T follicular helper cell (primary cell): ENCODE measurements around the gene EYA3.
A peak's percentile ranks its signal among the peaks of the same experiment; 100 is the strongest.

Experiments used
- DNase-seq: peaks from one replicate; pipeline ENCODE4 v3.0.0-alpha.2; 2020; ENCODE audit warnings: low read depth
- total RNA-seq, 2 experiments: gene quantifications; one replicate each; lab custom pipeline; 2026; lab: John Stamatoyannopoulos, UW

The EYA3 gene, protein sequence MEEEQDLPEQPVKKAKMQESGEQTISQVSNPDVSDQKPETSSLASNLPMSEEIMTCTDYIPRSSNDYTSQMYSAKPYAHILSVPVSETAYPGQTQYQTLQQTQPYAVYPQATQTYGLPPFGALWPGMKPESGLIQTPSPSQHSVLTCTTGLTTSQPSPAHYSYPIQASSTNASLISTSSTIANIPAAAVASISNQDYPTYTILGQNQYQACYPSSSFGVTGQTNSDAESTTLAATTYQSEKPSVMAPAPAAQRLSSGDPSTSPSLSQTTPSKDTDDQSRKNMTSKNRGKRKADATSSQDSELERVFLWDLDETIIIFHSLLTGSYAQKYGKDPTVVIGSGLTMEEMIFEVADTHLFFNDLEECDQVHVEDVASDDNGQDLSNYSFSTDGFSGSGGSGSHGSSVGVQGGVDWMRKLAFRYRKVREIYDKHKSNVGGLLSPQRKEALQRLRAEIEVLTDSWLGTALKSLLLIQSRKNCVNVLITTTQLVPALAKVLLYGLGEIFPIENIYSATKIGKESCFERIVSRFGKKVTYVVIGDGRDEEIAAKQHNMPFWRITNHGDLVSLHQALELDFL
- total RNA-seq = 44.1 to 56.9 reads per million in 2 experiments

DNA sequence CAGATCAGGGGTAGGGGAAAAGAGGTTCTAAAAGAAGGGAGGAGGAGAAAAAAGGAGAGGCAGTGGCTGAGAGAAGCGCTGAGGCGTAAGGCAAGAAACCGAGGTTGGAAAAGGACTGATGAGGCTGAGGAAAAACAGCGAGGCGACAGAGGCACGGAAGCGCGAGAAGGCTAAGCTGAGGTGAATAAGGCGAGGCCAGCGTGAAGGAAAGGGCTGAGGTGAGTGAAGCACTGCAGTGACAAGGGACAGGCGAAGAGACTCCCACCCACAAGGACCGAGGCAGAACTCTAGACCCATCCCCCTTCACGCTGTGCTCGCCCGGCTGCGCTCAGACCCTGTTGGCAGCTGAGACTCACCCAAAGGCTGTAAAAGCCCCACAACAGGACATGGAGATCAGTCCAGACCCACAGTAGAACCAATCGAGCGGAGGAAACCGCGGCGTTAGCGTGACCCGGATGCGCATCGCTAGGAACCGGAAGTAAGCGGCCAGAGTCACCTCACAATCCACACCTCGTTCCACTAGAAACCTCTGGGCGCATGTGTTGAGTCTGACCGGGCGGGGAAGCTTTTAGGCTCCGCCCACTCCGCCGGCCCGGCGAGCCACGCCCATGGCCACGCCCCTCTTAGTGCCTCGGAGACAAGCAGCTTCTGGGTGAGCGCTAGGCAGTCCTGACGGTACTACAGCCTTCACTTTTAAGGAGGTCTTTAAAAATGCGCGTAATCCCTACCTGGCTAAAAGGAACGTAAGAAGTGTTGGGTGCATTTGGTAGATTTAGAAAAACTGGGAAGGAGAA is at the start of gene EYA3:
EYA3 (minus strand) TSS at position 443 of the 794 bp plus-strand sequence. CDS start 30,584 bp downstream, outside the sequence.
- peak; percentile 98 for DNase-seq

DNA sequence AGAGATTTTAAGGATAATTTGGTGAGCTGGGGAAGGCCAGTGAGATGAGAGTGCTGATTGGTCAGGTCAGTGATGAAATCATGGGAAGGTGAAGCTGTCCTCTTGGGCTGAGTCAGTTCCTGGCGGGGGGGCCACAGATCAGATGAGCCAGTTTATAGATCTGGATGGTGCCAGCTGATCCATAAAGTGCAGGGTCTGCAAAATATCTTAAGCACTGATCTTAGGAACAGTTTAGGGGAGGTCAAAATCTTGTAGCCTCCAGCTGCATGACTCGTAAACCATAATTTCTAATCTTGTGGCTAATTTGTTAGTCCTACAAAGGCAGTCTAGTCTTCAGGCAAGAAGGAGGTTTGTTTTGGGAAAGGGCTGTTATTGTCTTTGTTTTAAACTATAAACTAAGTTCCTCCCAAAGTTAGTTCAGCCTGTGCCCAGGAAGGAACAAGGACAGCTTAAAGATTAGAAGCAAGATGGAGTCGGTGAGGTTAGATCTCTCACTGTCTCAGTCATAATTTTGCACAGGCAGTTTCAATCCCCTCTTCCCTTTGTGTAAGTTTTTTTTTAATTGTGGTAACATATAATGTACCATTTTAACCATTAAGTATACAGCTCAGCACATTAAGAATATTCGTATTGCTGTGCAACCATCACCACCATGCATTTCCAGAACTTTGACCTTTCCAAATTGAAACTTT is 48.7 kb upstream of the EYA3 start:
- DNase-seq = no peak

DNA sequence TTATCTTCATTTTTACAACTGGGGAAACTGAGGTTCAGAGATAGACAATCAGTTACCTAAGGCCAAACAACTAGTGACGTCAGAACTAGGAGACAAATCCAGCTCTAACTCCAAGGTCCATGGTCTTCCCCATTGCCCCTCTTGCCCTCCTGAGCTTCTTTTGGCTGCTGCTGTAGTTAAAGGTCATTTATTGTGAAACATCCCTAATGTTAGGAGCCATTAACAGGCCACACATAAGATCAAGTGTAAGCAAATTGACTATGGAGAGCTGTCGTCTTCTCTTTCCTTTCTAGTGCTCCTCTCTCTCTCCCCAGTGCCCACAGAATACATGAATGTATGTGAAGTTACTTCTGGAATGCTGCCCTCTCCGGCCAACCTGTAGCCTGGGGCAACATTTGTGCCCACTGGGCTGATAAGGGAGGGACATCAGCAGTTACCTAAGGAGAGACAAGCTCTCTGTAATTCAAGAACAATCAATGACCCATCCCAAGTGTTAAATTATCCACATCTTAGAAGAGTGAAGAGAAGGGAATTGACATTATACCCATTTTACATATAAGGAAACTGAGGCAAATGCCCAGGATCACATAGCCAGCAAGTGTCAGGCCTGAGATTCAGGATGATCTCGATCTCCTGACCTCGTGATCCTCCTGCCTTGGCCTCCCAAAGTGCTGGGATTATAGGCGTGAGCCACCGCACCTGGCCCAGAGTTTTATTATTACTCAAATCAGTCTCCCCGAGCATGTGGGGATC is 47.9 kb upstream of the EYA3 start:
- no peak for DNase-seq

DNA sequence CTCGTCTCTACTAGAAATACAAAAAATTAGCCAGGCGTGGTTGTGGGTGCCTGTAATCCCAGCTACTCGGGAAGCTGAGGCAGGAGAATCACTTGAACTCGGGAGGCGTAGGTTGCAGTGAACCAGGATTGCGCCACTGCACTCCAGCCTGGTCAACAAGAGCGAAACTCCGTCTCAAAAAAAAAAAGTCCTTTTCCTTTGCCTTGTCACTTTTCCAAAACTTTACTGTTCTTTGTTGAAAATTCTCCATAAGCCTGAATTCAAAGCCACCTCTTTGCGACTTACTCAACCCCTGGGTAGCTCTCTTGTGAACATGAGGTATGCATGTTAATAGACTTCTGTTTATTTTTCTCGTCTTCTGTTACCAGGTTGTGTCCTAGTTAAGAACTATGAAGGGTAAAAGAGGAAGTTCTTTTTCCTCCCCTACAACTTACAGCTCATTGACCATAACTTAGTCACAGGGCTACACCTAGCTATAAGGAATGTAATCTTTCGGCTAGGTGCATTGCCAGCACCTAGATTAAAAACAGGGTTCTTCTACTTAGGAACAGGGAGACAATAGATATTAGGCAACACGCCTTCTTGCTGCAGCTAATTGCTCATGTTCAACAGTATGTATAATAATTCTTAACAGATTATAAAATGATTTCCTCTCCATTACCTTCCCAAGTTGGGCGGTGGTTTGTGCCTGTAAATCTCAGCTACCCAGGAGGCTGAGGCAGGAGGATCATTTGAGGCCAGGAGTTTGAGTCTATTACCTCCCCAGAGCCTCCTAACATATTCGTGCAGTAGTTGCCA is 47.2 kb upstream of the EYA3 start:
- no peak for DNase-seq

DNA sequence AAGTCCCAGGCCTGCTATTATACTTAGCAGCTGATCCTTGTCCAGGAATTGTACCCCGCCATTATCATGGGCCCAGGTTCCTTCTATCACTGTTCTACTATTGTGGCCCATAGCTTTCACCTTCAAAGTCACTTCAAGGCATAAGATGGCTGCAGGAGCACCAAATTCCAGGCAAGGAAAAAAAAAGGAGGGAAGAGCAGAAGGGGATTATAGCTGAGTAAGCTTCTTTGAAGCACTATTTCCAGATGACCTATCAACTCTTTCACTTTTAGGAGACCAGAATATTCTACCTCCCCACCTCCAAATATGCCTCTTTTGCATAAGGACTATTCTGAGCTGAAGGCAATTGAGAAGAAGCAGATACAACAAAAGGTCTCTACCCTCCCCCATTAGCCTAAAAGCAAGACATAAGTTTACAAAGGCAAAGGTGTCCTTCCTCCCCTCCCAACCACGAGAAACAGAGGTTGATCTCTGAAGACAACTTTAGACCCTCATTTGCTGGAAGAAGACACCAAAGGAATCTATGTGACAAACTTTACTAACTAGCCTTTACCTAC is 46.3 kb upstream of the EYA3 start:
- no peak for DNase-seq

DNA sequence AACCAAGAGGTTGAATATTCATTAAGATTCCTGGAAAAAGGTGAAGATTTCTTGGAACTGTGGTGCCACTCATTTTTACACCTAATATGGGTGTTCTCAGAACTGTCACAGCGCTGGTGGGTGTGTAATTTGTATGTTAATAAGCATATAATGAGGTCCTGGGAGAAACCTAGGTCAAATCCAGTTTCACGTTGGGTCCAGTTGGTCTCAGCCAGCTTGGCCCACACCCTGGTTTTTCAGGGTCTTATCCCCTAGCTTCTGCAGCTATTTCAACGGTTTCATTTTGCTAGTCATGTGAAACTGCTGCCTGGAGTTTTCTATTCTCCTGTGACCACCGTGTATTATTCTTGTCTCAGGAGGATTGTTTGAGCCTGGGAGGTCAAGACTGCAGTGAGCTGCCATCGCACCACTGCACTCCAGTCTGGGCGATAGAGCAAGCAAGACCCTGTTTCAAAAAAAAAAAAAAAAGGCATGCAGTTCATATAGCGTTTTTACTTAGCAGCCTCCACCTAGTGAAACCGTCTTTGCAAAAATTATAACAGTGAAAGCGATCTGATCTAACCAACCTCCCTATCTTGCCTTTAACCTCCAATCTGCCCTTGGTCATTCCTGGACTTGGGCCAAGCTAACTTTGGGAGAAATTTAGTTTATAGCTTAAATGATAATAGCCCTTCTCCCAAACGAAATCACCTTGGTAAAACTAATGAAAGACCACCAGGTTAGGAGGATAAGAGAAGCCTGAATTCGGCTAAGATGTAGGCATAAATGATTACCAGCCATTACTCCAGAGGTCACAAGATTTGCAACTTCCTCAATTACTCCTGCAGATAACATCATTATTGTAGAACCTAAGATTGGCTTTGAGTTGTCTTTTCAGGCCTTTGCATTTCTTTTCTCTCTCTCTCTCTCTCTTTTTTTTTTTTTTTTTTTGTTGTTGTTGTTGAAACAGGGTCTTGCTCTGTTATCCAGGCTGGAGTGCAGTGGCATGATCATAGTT is 44.1 kb upstream of the EYA3 start:
- no peak for DNase-seq

DNA sequence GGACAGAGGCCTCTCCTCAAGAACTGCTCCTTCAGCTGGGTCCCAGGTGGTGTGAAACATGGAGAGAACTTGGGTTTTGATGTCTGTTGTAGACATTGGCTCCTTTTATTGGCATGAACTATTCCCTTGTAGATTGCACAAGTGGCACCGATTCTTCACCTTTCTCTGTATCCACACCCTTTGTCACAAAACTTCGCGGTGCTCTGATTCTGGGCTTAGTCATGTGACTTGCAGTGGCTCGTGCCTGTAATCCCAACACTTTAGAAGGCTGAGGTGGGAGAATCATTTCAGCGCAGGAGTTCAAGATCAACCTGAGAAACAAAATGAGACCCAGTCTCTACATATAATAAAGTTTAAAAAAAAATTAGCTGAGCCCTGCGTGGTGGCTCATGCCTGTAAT is 42.5 kb upstream of the EYA3 start:
- DNase-seq = no peak

DNA sequence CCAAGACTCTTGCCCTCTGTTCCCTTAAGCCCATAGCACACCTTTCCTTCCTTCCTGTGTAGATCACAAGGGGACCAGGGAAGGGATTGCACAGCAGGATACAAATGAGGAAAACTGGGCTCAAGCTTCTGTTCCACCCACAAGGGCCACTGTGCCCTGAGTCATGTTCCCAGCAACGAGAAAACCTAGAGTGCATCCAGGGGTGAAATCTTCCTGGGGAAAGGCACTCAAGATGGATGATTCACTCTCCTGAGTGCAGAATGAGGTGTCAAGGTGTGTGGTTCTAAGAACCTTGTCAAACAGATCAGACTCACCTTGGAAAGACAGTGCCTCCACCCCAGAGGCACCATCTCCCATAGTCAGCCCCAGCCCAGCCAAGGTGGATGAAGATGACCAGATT is 40.7 kb upstream of the EYA3 start:
- no peak for DNase-seq

DNA sequence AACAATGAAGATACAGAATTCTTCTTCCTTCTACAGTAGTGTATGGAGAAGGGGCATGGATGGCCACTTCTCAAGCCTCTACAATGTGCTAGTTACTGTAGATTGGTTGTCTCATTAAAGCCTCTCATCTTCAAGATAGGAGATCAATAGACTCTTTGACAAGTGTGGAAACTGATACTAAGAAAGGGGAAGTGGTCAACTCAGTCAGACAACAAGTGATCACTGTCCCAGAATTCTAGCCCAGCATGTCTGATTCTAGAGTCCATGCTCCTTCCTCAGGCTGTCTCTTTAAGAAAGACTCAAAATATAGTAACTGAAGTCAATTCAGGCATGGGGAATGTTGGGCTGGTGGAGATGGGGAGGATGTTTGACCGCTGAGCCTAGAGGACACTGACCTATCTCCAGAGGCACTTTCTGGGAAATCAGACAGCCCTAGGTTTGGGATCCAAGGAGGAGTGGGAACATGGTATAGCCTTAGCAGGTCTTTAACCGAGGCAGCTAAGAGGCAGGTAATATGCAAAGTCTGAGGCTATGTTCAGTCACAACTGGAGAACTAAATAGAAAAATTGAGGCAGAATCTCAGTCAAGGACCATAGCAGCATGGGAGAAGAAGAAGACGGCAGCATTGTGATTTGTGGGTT is 39.3 kb upstream of the EYA3 start:
- DNase-seq = no peak

DNA sequence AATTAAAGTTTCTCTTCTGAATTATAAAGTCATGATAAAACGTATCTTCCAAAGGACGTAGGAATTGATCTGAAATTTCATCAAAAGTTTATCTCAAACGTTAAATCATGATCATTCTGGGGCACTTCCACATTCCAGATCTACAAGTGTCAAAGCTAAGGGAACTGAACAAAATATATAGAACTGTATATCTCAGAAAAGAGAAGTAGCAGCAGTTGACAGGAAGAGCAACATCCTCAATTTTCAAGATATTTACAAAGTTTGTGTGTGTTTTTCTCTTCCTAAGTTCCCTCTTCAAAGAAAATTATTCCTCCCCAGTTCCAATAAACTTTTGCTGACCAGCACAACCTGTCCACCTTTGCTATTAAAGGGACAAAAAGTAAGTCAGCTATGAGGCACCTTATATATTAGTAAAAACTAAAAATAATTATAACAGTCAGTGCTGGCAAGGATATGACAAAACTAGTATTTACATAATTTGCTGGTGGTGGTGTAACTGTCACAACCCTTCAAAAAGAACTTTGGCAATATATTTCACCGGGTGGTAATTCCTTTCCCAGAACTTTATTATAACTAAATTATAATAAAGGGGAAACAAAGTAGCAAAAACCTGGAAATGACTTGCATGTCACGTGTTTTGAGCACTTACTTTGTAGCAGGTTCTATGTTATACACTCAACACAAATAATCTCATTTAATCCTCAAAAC is 38.5 kb upstream of the EYA3 start:
- DNase-seq = no peak

DNA sequence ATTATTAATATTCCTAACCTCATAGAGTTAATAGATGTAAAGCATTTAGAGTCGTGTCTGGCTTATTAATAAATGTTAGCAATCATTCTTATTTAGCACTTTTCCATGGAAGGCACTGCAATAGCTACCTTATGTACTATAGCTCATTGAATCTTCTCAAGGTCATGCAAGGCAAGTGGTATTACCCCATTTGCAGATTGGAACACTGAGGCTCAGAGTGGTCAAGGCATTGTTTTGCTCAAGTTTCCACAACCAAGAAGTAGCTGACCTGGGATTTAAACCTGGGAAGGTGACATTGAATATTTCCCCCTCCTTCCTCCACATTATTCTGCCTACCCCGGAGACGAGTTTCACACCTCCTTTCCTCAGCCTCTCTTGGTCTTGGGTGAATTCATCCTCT is 37.8 kb upstream of the EYA3 start:
- no peak for DNase-seq

DNA sequence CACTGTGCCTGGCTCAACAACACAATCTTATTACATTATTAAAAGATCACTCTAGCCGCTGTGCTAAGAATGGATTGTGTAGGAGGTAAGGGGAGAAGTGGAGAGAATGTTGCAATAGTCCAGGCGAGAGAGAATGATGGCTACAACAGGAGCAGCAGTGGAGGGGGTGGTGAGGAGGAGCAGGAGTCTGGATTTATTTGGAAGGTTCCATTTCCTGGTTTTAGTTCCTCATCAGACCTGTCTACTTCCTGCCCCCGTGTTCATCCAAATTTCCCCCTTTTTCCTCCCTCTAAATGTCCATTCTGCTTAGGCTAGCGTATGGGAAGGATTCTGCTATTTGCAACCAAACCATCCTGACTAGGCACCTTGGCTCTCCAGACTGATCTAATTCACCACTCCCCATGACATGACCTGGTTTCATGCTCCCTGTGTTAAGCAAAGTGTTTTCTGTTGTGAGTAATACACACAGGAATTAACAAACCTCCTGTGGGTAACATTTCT is 35.1 kb upstream of the EYA3 start:
- no peak for DNase-seq

DNA sequence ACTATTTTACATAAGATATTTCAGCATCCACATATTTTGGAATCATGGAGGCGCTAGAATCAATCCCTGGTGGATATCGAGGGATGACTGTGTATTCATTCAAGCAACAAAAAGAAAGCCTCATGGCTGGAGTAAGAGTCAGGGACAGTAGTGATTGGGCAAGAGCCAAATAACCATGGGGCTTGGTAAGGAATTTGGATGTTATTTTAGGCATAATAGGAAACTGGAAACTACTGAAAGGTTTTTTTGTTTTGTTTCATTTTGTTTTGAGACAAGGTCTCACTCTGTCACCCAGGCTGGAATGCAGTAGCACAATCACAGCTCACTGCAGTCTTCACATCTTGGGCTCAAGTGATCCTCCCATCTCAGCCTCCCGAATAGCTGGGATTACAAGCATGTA is 33.8 kb upstream of the EYA3 start:
- DNase-seq = no peak

DNA sequence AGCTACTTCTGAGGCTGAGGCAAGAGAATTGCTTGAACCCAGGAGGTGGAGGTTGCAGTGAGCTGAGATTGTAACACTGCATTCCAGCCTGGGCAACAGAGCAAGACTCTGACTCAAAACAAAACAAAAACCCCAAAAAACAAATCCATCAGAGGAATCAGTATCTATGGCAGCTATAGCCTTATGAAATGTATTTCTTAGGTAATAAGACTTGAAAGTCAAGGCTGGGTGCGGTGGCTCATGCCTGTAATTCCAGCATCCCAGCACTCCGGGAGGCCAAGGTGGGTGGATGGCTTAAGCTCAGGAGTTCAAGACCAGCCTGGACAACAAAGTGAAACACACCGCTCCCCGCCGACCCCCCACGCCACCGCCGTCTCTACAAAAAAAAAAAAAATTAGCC is 31.1 kb upstream of the EYA3 start:
- DNase-seq = no peak

DNA sequence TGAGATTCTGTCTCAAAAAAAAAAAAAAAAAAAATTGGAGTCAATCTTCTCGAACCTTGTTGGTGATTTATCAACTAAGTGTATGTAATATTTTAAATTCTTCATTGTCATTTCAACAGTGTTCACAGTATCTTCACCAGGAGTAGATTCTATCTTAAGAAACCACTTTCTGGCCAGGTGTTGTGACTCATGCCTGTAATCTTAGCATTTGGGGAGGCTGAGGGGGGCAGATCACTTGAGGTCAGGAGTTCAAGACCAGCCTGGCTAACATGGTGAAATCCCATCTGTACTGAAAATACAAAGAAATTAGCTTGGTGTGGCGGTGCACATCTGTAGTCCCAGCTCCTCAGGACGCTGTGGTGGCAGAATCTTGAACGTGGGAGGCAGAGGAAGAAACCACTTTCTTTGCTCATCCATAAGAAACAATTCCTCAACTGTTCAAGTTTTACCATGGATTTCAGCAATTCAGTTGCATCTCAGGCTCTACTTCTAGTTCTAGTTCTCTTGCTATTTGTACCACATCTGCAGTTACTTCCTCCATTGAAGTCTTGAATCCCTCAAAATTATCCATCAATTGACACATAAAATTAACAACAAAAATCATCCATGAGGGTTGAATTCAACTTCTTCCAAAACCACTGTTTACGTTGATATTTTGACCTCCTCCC is 30.4 kb upstream of the EYA3 start:
- DNase-seq = no peak

DNA sequence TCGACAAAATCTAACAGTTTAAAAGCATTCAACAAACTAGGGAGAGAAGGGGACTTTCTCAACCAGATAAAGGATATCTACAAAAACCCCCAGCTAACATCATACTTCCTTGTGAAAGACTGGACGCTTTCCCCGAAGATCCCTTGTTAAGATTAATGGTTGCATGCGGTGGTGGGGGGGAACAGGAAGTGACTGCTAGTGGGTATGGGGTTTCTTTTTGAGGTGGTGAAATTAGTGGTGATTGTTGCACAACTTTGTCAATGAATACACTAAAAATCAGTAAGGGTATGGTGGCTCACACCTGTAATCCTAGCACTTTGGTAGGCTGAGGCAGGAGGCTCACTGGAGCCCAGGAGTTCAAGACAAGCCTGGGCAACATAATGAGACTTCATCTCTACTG is 26.9 kb upstream of the EYA3 start:
- DNase-seq = no peak

DNA sequence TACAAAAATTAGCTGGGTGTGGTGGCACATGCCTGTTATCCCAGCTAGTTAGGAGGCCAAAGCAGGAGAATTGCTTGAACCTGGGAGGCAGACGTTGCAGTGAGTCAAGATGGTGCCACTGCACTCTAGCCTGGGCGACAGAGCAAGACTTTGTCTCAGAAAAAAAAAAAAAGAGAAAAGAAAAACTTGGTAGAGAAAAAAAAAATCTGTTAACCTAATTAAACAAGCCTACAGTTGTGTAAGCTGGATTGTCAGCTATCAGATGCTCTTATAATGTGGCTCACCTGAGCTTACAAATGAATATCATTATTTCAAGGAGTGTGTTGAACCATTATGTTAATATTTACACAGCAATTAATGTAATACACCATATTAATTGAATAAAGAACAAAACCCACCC is 26.4 kb upstream of the EYA3 start:
- no peak for DNase-seq
